Measurements from ENCODE around the gene PRODH2. TPM values are rescaled to one million over a fixed set of nuclear protein-coding genes. Genes with fewer than 3 reads are reported as not detected.

The PRODH2 gene
- total RNA-seq, 1 donor, result not detected

GRCh38 chr19:35751839-35752745 lies 60.6 kb downstream of the PRODH2 start:
- DNase-seq (ENCODE audit: low read depth), result no peak
- TF ChIP-seq CTCF (IDR thresholded peaks at IDR 0.05; ENCODE audit: insufficient read depth, low read depth, low read length), result no peak
- no peak overlapping the region for H3K4me3 ChIP-seq (ENCODE audit: low read depth, low read length)

GRCh38 chr19:35750167-35750566 lies 62.5 kb downstream of the PRODH2 start:
- no peak for DNase-seq (ENCODE audit: low read depth)
- H3K4me3 ChIP-seq (ENCODE audit: low read depth, low read length), result no peak overlapping the region
- TF ChIP-seq CTCF (IDR thresholded peaks at IDR 0.05; ENCODE audit: insufficient read depth, low read depth, low read length), result no peak

Other genes with a start within 250 kb of the PRODH2 start
- gene ATP4A, start 249.2 kb downstream of the PRODH2 start, total RNA-seq, result not detected in 2 replicates
- gene PMIS2, start 226.7 kb downstream of the PRODH2 start, total RNA-seq, result not detected in 2 replicates
- 6.5 and 6.8 TPM in 2 replicates for gene HAUS5, start 200.1 kb downstream of the PRODH2 start, total RNA-seq
- gene RBM42, start 183.8 kb downstream of the PRODH2 start, total RNA-seq, result 41.0 and 54.1 TPM in 2 replicates
- gene ETV2, start 171.1 kb downstream of the PRODH2 start, total RNA-seq, result under 0.01 and 0.86 TPM in 2 replicates
- gene COX6B1, start 164.5 kb downstream of the PRODH2 start, total RNA-seq, result 165 and 215 TPM in 2 replicates
- not detected in 2 replicates for gene UPK1A, start 146.3 kb downstream of the PRODH2 start, total RNA-seq
- gene ZBTB32, start 108.3 kb downstream of the PRODH2 start, total RNA-seq, result not detected in 2 replicates
- 5.6 and 7.4 TPM in 2 replicates for gene KMT2B, start 94.8 kb downstream of the PRODH2 start, total RNA-seq
- gene IGFLR1, start 70.4 kb downstream of the PRODH2 start, total RNA-seq, result 0.43 and 0.64 TPM in 2 replicates
- gene U2AF1L4, start 67.4 kb downstream of the PRODH2 start, total RNA-seq, result 4.7 and 5.8 TPM in 2 replicates
- gene PSENEN, start 67.2 kb downstream of the PRODH2 start, total RNA-seq, result 14.7 and 18.7 TPM in 2 replicates
- gene LIN37, start 64.3 kb downstream of the PRODH2 start, total RNA-seq, result 13.8 and 14.2 TPM in 2 replicates
- 20.7 and 44.8 TPM in 2 replicates for gene HSPB6, start 55.8 kb downstream of the PRODH2 start, total RNA-seq
- gene PROSER3, start 54.7 kb downstream of the PRODH2 start, total RNA-seq, result 8.7 and 9.5 TPM in 2 replicates
- 1.7 and 2.3 TPM in 2 replicates for gene ARHGAP33, start 37.3 kb downstream of the PRODH2 start, total RNA-seq
- gene NPHS1, start 39.7 kb upstream of the PRODH2 start, total RNA-seq, result not detected in 2 replicates
- under 0.01 TPM in 1 of 2 replicates, not detected in the other for gene KIRREL2, start 44.1 kb upstream of the PRODH2 start, total RNA-seq
- 3.5 and 4.2 TPM in 2 replicates for gene APLP1, start 55.7 kb upstream of the PRODH2 start, total RNA-seq
- gene NFKBID, start 87.7 kb upstream of the PRODH2 start, total RNA-seq, result 3.0 and 3.5 TPM in 2 replicates
- 0.43 and 0.64 TPM in 2 replicates for gene HCST, start 89.7 kb upstream of the PRODH2 start, total RNA-seq
- gene TYROBP, start 95.5 kb upstream of the PRODH2 start, total RNA-seq, result not detected in 2 replicates
- gene LRFN3, start 123.5 kb upstream of the PRODH2 start, total RNA-seq, result 3.5 and 6.8 TPM in 2 replicates
- gene SDHAF1, start 182.3 kb upstream of the PRODH2 start, total RNA-seq, result 12.5 and 15.5 TPM in 2 replicates
- 0.32 TPM in 1 of 2 replicates, not detected in the other for gene SYNE4, start 196.0 kb upstream of the PRODH2 start, total RNA-seq
- gene ALKBH6, start 201.4 kb upstream of the PRODH2 start, total RNA-seq, result 14.2 and 16.8 TPM in 2 replicates
- 16.4 and 17.3 TPM in 2 replicates for gene CLIP3, start 220.0 kb upstream of the PRODH2 start, total RNA-seq
- gene THAP8, start 241.4 kb upstream of the PRODH2 start, total RNA-seq, result 2.9 and 4.3 TPM in 2 replicates
- gene WDR62, start 242.1 kb upstream of the PRODH2 start, total RNA-seq, result 5.5 and 7.8 TPM in 2 replicates

All from fibroblast of villous mesenchyme (primary cell).